Tibial artery (tissue), 4 donors: ENCODE measurements around the gene CDC42SE1.

Experiments
- DNase-seq, 2 donors: peaks; one replicate each; pipeline ENCODE4 v3.0.0-alpha.2; 2019
- H3K27ac ChIP-seq, 2 donors: fragments of 200-600 bp; sonication (generic) in 1 of 2; 1 replicate in 1 of 2; 2 replicates in 1 of 2; pipeline ENCODE4 v1.5.1; 2018 to 2019; ENCODE audit warnings: mild to moderate bottlenecking in 1 of 2
- H3K27me3 ChIP-seq, 2 donors: fragments of 200-600 bp; sonication (generic) in 1 of 2; one replicate each; pipeline versions ENCODE4 v1.5.1 to v1.6.0; 2016 to 2019
- H3K36me3 ChIP-seq, 3 donors: fragments of 200-600 bp; sonication (generic) in 2 of 3; one replicate each; pipeline ENCODE4 v1.5.1; 2016 to 2019; ENCODE audit warnings: mild to moderate bottlenecking in 2 of 3
- H3K4me1 ChIP-seq, 4 donors: fragments of 200-600 bp; sonication (generic) in 2 of 4; 1 replicate in 3 of 4; 2 replicates in 1 of 4; pipeline ENCODE4 v1.5.1; 2016 to 2019
- H3K4me3 ChIP-seq, 2 donors: fragments of 200-600 bp; sonication (generic) in 1 of 2; 1 replicate in 1 of 2; 2 replicates in 1 of 2; pipeline ENCODE4 v1.5.1; 2018 to 2019; ENCODE audit warnings: mild to moderate bottlenecking in 2 of 2
- H3K9me3 ChIP-seq, 3 donors: fragments of 200-600 bp; sonication (generic) in 1 of 3; one replicate each; pipeline ENCODE4 v1.5.1; 2016 to 2019
- intact Hi-C: fragments of 100-400 bp; cut with DNase I; formaldehyde crosslinking; loops from one replicate; pipeline ENCODE4 v1.15.0; 2023; ENCODE audit warnings: low total_unique reads
- TF ChIP-seq, protein P1 (sequence below), 2 experiments: fragments of 200-600 bp in 1 of 2; fragments of 450-650 bp in 1 of 2; IDR thresholded peaks; one replicate each; pipeline ENCODE4 v1.5.1; 2017 to 2019; ENCODE audit warnings: antibody characterized with exemption in 2 of 2, mild to moderate bottlenecking in 1 of 2, moderate library complexity in 1 of 2

CDC42SE1 gene

DNA sequence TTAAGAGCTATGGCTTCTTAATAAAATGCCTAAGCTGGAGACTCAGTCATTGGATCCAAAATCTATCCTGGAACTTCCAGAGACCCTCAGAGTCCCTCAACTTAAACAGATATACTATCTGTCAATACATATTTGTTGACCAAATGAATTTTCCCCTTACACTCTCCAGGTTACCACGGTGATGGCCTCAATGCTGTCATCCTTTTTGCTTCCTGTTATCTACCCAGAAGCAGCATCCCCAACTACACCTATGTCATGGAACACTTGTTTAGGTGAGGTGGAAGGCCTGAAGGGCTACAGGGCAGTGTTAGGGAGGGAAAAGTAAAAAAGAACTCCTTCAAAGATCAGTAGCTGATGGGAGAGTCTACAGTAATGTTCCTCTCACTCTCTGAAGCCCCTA is 16.3 kb downstream of the CDC42SE1 start:
- DNase-seq = no peak
- no peak overlapping the region for H3K4me3 ChIP-seq
- no peaks in the 10 kb centered on the region for H3K36me3 ChIP-seq
- H3K27me3 ChIP-seq = no peaks in the 10 kb centered on the region
- TF ChIP-seq, protein P1, sequence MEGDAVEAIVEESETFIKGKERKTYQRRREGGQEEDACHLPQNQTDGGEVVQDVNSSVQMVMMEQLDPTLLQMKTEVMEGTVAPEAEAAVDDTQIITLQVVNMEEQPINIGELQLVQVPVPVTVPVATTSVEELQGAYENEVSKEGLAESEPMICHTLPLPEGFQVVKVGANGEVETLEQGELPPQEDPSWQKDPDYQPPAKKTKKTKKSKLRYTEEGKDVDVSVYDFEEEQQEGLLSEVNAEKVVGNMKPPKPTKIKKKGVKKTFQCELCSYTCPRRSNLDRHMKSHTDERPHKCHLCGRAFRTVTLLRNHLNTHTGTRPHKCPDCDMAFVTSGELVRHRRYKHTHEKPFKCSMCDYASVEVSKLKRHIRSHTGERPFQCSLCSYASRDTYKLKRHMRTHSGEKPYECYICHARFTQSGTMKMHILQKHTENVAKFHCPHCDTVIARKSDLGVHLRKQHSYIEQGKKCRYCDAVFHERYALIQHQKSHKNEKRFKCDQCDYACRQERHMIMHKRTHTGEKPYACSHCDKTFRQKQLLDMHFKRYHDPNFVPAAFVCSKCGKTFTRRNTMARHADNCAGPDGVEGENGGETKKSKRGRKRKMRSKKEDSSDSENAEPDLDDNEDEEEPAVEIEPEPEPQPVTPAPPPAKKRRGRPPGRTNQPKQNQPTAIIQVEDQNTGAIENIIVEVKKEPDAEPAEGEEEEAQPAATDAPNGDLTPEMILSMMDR (IDR thresholded peaks at IDR 0.05) = no peak
- no peak overlapping the region for H3K27ac ChIP-seq
- intact Hi-C loops = no loop called here
- peaks cover 0 to 9% (median 4%) of the 10 kb centered on the region in 4 donors for H3K4me1 ChIP-seq
- H3K9me3 ChIP-seq = no peaks in the 10 kb centered on the region

DNA sequence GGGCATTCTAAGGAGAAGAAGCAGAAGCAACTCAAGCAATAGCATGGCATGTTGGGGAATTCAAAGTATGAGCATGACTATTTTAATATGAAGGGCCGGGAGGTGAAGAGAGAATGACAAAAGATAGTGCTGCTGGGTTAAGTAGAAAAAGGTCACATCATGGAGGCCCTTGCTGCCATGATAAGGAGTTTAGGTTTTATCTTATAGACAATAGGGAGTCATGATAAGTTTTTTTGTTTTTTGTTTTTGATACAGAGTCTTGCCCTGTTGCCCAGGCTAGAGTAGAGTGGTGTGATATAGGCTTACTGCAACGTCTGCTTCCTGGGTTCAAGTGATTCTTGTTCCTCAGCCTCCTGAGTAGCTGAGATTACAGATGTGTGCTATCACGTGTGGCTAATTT is 19.9 kb downstream of the CDC42SE1 start:
- Histone ChIP-seq H3K27ac (no peak overlapping the region), H3K36me3 (peaks cover 7 to 16% (median 10%) of the 10 kb centered on the region in 3 donors), H3K4me1 (no peaks in the 10 kb centered on the region), H3K4me3 (no peak overlapping the region), H3K9me3 (no peaks in the 10 kb centered on the region), H3K27me3 (no peaks in the 10 kb centered on the region)
- DNase-seq = no peak
- intact Hi-C loops = no loop called here
- TF ChIP-seq, protein P1 (IDR thresholded peaks at IDR 0.05) = no peak

DNA sequence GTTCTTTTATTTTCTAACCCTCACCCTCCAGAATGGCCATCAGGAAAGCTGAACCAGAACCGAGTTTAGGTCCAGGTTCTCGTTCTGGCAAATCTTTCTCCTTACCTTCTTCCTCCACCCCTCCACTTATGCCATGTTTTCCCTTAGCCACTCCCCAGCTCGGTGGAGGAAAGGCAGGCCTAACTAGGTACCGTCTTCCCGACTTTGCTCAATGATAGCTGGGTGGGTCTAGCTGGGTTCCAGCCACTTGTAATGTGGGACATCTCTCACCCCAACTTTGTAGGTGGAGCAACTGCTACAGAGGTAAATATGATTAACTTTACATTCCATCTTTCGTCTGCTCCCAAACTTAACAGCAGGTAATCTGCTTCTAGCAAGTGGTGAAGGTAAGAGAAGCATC is 22.4 kb downstream of the CDC42SE1 start:
- intact Hi-C loops = no loop called here
- Histone ChIP-seq H3K4me1 (no peaks in the 10 kb centered on the region), H3K27ac (no peak overlapping the region), H3K27me3 (no peaks in the 10 kb centered on the region), H3K9me3 (no peaks in the 10 kb centered on the region), H3K36me3 (peaks cover 12 to 41% (median 27%) of the 10 kb centered on the region in 3 donors), H3K4me3 (no peak overlapping the region)
- TF ChIP-seq, protein P1 (IDR thresholded peaks at IDR 0.05) = no peak
- DNase-seq = no peak

DNA sequence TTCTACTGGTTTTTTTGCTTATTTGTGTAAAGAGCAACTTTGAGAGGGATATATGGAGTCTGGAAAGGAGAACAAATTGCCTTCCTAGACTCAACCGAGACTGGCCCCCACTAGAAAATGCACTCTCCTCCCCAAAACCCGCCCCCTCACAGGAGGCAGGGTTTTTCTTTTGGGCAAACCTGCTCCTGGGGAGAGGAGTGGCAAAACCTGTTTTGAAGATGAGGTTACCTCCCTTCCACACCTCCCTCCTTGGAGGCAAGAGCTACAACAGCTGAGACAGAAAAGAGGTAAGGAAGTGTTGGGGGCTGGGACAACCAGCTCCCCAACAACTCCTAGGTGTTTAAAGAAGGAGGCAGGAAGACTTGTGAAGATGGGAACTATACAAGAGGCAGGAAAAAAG is 23.1 kb downstream of the CDC42SE1 start, which contains the start of gene BNIPL:
TSS of gene BNIPL (plus strand) at position 231 of the 400 bp plus-strand sequence. CDS start at position 371, 140 bp downstream.
- Histone ChIP-seq H3K27me3 (no peaks in the 10 kb centered on the region), H3K36me3 (peaks cover 19 to 47% (median 31%) of the 10 kb centered on the region in 3 donors), H3K9me3 (no peaks in the 10 kb centered on the region), H3K27ac (no peak within 1 kb of the TSS), H3K4me1 (no peaks in the 10 kb centered on the region), H3K4me3 (no peak within 1 kb of the TSS)
- TF ChIP-seq, protein P1 (IDR thresholded peaks at IDR 0.05) = no peak
- intact Hi-C loops = no loop called here
- no peak for DNase-seq

DNA sequence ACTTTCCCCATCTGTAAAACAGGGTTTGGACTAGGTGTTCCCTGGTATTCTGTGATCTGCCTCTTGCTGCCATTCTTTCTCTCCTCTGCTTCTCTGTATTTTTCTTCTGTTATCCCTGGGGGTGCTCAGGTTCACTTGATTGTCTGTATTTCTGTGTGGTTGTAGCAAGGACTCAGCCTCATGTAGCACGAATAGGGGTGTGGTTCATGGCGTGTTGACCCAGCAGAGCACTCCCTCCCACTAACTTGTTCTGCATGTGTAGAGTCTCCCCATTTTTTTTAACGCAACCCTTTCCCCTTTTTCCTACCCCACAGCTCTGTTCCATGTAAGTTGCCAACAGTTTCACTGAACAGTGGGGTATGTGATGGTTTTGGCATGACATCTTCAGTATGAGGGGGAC is 24.3 kb downstream of the CDC42SE1 start:
- H3K27me3 ChIP-seq = no peaks in the 10 kb centered on the region

More for the DNA sequence above, 24.3 kb downstream of the CDC42SE1 start:
- H3K9me3 ChIP-seq = no peaks in the 10 kb centered on the region
- no peak overlapping the region for H3K4me3 ChIP-seq
- TF ChIP-seq, protein P1 (IDR thresholded peaks at IDR 0.05) = no peak
- intact Hi-C loops = no loop called here
- no peak overlapping the region for H3K27ac ChIP-seq
- no peak for DNase-seq
- H3K36me3 ChIP-seq = peaks cover 21 to 59% (median 43%) of the 10 kb centered on the region in 3 donors
- no peaks in the 10 kb centered on the region for H3K4me1 ChIP-seq
